Lower leg skin (tissue), 3 donors: ENCODE measurements around the gene PLEK2.

Experiments used
- POLR2A ChIP-seq, 2 donors: fragments of 450-650 bp; IDR thresholded peaks; one replicate each; pipeline ENCODE4 v1.6.1; 2016 to 2017; ENCODE audit warnings: antibody characterized with exemption in 2 of 2, mild to moderate bottlenecking in 1 of 2, moderate library complexity in 1 of 2
- TF ChIP-seq, protein P1 (sequence below), 3 donors: fragments of 450-650 bp; IDR thresholded peaks; one replicate each; pipeline ENCODE4 v1.5.1; 2016; ENCODE audit warnings: antibody characterized with exemption in 3 of 3, mild to moderate bottlenecking in 3 of 3, moderate library complexity in 2 of 3

DNA sequence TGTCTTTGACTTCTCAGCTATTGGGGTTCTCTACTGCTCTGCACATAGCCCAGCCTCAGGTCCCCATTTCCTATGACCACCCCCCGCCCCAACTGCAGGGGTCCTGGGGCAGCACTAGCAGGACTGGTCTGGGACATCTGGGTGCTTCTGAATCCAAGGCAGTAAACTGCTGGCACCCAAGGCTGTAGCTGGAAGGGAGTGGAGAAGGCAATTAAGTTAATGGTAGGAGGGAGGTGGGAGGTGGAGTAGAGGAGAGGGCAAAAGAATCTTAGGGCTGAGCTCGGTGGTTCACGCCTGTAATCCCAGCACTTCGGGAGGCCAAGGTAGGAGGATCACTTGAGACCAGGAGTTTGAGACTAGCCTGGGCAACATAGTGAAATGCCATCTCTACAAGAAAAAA lies 11.5 kb downstream of the PLEK2 start:
- TF ChIP-seq, protein P1, sequence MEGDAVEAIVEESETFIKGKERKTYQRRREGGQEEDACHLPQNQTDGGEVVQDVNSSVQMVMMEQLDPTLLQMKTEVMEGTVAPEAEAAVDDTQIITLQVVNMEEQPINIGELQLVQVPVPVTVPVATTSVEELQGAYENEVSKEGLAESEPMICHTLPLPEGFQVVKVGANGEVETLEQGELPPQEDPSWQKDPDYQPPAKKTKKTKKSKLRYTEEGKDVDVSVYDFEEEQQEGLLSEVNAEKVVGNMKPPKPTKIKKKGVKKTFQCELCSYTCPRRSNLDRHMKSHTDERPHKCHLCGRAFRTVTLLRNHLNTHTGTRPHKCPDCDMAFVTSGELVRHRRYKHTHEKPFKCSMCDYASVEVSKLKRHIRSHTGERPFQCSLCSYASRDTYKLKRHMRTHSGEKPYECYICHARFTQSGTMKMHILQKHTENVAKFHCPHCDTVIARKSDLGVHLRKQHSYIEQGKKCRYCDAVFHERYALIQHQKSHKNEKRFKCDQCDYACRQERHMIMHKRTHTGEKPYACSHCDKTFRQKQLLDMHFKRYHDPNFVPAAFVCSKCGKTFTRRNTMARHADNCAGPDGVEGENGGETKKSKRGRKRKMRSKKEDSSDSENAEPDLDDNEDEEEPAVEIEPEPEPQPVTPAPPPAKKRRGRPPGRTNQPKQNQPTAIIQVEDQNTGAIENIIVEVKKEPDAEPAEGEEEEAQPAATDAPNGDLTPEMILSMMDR (IDR thresholded peaks at IDR 0.05), result no peak
- TF ChIP-seq POLR2A (IDR thresholded peaks at IDR 0.05), result no peak
